SW 1271 (cell line): ENCODE measurements around the gene BLTP1.

ENCODE experiments used
- DNase-seq, 2 experiments: peaks; one replicate each; lab custom pipeline; 2025; lab: John Stamatoyannopoulos, UW

The BLTP1 gene

DNA sequence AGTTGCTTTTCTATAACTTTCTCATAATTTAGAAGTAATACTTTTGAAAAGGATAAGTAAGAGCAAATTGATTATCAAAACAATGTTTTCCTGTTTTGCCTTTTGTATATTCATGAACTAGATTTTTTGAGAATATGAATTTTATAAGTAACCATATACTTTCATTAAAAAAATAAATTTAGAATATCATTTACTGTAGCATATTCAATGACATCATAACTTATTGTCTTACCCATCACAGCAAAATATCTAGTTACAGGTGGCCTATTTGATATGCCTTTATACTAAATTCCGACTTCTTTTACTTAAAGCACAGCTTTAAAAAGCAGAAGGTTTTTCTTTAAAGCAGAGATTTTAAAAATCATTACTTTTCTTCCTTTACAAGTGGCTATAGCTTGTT is 20.1 kb downstream of the BLTP1 start:
- DNase-seq = no peak

DNA sequence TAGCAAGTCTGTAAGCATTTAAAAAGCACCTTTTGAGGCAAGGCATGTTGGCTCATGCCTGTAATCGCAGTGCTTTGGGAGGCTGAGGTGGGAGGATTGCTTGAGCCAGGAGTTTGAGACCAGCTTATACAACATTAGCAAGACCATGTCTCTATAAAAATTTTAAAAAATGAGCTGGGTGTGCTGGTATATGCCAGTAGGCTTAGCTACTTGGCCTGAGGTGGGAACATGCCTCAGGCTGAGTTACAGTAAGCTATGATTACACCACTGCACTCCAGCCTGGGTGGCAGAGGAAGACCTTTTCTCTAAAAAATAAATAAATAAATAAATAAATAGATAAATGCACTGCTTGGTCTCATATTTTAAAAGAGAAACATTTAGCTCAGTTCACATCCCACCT is 26.8 kb downstream of the BLTP1 start:
- no peak for DNase-seq

DNA sequence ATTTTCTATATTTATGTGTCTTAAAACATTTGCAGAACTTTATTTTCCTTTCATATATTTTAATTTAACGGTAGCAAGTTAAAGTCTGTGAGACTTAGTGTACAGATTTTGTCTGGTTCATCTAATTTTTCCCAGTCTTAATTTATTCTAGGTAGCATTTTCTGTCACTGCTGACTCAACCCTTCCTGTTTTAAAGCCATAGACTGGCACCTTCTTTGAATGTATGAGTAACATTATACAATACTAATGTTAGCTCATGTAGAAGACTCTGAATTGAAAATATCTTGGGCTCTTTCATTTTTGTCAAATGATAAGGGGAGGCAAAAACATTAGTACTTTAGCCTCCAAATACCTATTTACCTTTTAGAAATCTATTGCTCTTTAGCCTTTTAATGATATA is 43.6 kb downstream of the BLTP1 start:
- no peak for DNase-seq
